Naive B cell (primary cell): Measurements from ENCODE around the gene HOXC10. TPM values are rescaled to one million over a fixed set of nuclear protein-coding genes. Genes with fewer than 3 reads are reported as not detected.

Source experiments
- ATAC-seq, 2 donors: fragments of 150-1000 bp; cut with Tn5 transposase; 2 replicates each; pipeline ENCODE4 v1.10.0; 2021; ENCODE audit warnings: low read depth in 2 of 2, mild to moderate bottlenecking in 2 of 2, moderate library complexity in 2 of 2
- DNase-seq: peaks from one replicate; pipeline ENCODE4 v3.0.0; 2022
- H3K27ac Mint-ChIP-seq, 6 donors: one replicate each; pipeline ENCODE4 v1.8.0; 2020 to 2022; ENCODE audit warnings: mild to moderate bottlenecking in 6 of 6, mixed read lengths in 6 of 6, moderate library complexity in 5 of 6, inconsistent platforms in 2 of 6
- H3K27me3 Mint-ChIP-seq, 3 donors: one replicate each; pipeline ENCODE4 v1.8.0; 2021 to 2022; ENCODE audit warnings: mixed read lengths in 3 of 3, mild to moderate bottlenecking in 1 of 3
- H3K36me3 Mint-ChIP-seq, 2 donors: one replicate each; pipeline ENCODE4 v1.8.0; 2020 to 2022; ENCODE audit warnings: mixed read lengths in 2 of 2, inconsistent platforms in 1 of 2, mild to moderate bottlenecking in 1 of 2
- H3K4me1 Mint-ChIP-seq, 3 donors: one replicate each; pipeline ENCODE4 v1.8.0; 2020 to 2022; ENCODE audit warnings: mixed read lengths in 3 of 3, inconsistent platforms in 1 of 3, mild to moderate bottlenecking in 1 of 3, moderate library complexity in 1 of 3
- H3K4me3 Mint-ChIP-seq, 8 donors: one replicate each; pipeline ENCODE4 v1.8.0; 2020 to 2022; ENCODE audit warnings: mild to moderate bottlenecking in 8 of 8, mixed read lengths in 8 of 8, moderate library complexity in 8 of 8, inconsistent platforms in 2 of 8
- H3K9me3 Mint-ChIP-seq, 7 donors: one replicate each; pipeline ENCODE4 v1.8.0; 2020 to 2022; ENCODE audit warnings: mixed read lengths in 7 of 7, mild to moderate bottlenecking in 5 of 7, inconsistent platforms in 2 of 7, moderate library complexity in 1 of 7
- polyA plus RNA-seq, 6 donors: library from polyadenylated mRNA; unstranded; fragments of 300-500 nt; fragmentation: Illumina TruSeq; gene quantifications; one replicate each; pipeline ENCODE4 v1.2.3, GENCODE V29; 2021; ENCODE audit warnings: low read depth in 6 of 6

The HOXC10 gene
- polyA plus RNA-seq, 6 donors from 2014 or later, result not detected

- H3K27me3 Mint-ChIP-seq, result peaks cover 74 to 90% (median 80%) of the 10 kb centered on the region in 3 donors
- peaks cover 10 to 21% (median 21%) of the 10 kb centered on the region in 3 donors for H3K4me1 Mint-ChIP-seq
- peaks cover 0 to 30% (median 10%) of the 10 kb centered on the region in 7 donors for H3K9me3 Mint-ChIP-seq
- peak overlapping the region in 2 of 8 donors; percentile 44 to 64 for H3K4me3 Mint-ChIP-seq
- no peak for DNase-seq
- peak overlapping the region in 1 of 6 donors; percentile 73 for H3K27ac Mint-ChIP-seq
- ATAC-seq, result no peak
- H3K36me3 Mint-ChIP-seq, result peaks cover 0 to 22% of the 10 kb centered on the region in 2 donors
Observed at GRCh38 chr12:53978477-53979356, 6.2 kb upstream of the HOXC10 start.

DNA sequence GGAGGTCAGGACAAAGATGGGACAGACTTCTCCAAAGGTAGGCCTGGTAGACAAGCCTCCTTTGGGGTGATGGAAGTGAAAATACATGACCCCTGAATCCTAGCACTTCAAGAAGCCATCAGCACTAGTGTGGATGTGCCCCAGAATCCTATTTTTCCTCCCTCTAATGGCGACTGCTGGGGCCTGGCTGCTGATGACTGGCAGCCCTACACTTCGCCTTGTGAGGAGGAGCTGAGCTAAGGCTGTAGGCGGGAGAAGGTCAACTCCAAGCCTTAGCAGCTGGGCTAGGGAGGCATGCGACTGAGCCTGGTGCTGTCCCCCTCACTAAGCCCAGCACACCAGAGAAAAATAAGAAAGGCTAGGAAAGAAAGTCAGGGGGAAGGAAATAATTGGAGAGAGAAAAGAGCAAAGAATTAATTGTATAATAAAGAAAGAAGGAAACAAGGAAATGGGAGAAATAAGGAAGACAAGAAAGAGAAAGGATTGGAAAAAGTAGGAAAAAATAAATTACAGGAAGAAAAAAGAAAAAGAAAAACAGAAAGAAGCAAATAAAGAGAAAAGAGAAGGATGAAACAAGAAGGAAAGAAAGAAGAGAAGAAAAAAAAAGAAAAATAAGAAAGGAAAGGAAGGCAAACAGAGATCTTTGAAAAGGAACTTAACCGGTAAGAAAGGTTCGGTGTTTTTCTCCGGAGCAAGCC is 4.7 kb upstream of the HOXC10 start:
- Mint-ChIP-seq H3K36me3 (peaks cover 0 to 27% of the 10 kb centered on the region in 2 donors), H3K4me3 (peak overlapping the region in 2 of 8 donors; percentile 65 to 68), H3K9me3 (peaks cover 0 to 30% (median 10%) of the 10 kb centered on the region in 7 donors), H3K27me3 (peaks cover 76 to 94% (median 80%) of the 10 kb centered on the region in 3 donors), H3K4me1 (peaks cover 13 to 25% (median 24%) of the 10 kb centered on the region in 3 donors), H3K27ac (peak overlapping the region in 4 of 6 donors; percentile 41 to 94 (median 45))
- ATAC-seq, result no peak
- DNase-seq, result no peak

DNA sequence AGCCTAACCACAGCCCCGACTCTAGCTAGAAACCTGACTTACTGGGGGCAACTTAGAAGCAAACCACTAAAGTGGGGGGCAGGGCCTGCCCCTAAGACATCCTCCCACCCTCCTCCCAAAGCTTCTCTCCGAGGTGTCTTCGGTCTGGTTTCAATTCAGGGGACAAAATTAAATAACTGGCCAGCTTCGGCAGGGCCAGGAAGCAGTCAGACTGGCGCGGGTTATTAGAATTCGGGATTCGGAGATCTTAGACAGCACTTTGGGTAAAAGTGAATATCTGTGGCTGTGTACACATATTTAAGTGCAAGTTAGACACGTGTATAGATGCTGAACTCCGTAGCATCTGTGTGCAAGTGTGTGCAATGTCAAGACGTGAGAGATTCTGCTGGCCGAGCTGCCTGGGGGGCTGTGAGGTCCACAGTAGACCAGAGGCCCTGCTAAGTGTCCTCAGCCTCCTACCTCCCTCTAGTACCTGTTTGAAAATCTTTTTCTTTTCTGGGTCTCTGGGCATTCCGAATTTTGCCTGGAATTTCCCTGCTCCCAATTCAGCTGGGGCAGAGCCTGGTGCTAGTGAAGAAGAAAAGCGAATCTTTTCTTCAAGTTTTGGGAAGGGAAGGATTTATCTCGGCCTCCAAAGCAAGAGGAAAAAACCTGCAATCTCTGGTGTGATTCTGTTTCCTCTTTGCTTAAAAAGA is 4.0 kb upstream of the HOXC10 start:
- no peak for ATAC-seq
- Mint-ChIP-seq H3K4me3 (peak overlapping the region in 2 of 8 donors; percentile 34 to 65), H3K27me3 (peaks cover 69 to 93% (median 80%) of the 10 kb centered on the region in 3 donors), H3K27ac (peak overlapping the region in 3 of 6 donors; percentile 10 to 94 (median 48)), H3K9me3 (peaks cover 0 to 27% (median 10%) of the 10 kb centered on the region in 7 donors), H3K36me3 (peaks cover 0 to 27% of the 10 kb centered on the region in 2 donors), H3K4me1 (peaks cover 10 to 24% (median 22%) of the 10 kb centered on the region in 3 donors)
- DNase-seq, result no peak

- Mint-ChIP-seq H3K4me1 (peaks cover 10 to 32% (median 22%) of the 10 kb centered on the region in 3 donors), H3K27ac (peak overlapping the region in 4 of 6 donors; percentile 38 to 92 (median 72)), H3K4me3 (peak overlapping the region in 4 of 8 donors; percentile 3 to 45 (median 10)), H3K36me3 (peaks cover 0 to 25% of the 10 kb centered on the region in 2 donors), H3K9me3 (peaks cover 0 to 25% (median 10%) of the 10 kb centered on the region in 7 donors), H3K27me3 (peaks cover 72 to 93% (median 85%) of the 10 kb centered on the region in 3 donors)
- ATAC-seq, result no peak
- no peak for DNase-seq
Observed at GRCh38 chr12:53981634-53982565, 3.0 kb upstream of the HOXC10 start.

GRCh38 chr12:53982648-53983567 is 2.0 kb upstream of the HOXC10 start:
- ATAC-seq (no peak), DNase-seq (no peak)
- peaks cover 73 to 93% (median 93%) of the 10 kb centered on the region in 3 donors for H3K27me3 Mint-ChIP-seq
- H3K9me3 Mint-ChIP-seq, result peaks cover 0 to 30% (median 10%) of the 10 kb centered on the region in 7 donors
- peaks cover 0 to 25% of the 10 kb centered on the region in 2 donors for H3K36me3 Mint-ChIP-seq
- peaks cover 10 to 32% (median 22%) of the 10 kb centered on the region in 3 donors for H3K4me1 Mint-ChIP-seq
- peak overlapping the region in 4 of 6 donors; percentile 28 to 96 (median 80) for H3K27ac Mint-ChIP-seq
- H3K4me3 Mint-ChIP-seq, result peak overlapping the region in 4 of 8 donors; percentile 18 to 68 (median 54)

- Mint-ChIP-seq H3K9me3 (peaks cover 0 to 32% (median 10%) of the 10 kb centered on the region in 7 donors), H3K36me3 (peaks cover 0 to 31% of the 10 kb centered on the region in 2 donors), H3K4me3 (peak overlapping the region in 3 of 8 donors; percentile 54 to 77 (median 68)), H3K27ac (peak overlapping the region in 3 of 6 donors; percentile 51 to 92 (median 92)), H3K4me1 (peaks cover 14 to 34% (median 27%) of the 10 kb centered on the region in 3 donors), H3K27me3 (peaks cover 73 to 93% (median 93%) of the 10 kb centered on the region in 3 donors)
- ATAC-seq (no peak), DNase-seq (no peak)
Observed at GRCh38 chr12:53983568-53983949, 1.4 kb upstream of the HOXC10 start.

- H3K36me3 Mint-ChIP-seq, result peaks cover 0 to 32% of the 10 kb centered on the region in 2 donors
- H3K27me3 Mint-ChIP-seq, result peaks cover 74 to 93% (median 93%) of the 10 kb centered on the region in 3 donors
- peaks cover 16 to 37% (median 32%) of the 10 kb centered on the region in 3 donors for H3K4me1 Mint-ChIP-seq
- ATAC-seq (no peak), DNase-seq (no peak)
- H3K9me3 Mint-ChIP-seq, result peaks cover 0 to 32% (median 10%) of the 10 kb centered on the region in 7 donors
- peak overlapping the region in 7 of 8 donors; percentile 15 to 77 (median 35) for H3K4me3 Mint-ChIP-seq
- peak overlapping the region in 3 of 6 donors; percentile 51 to 92 (median 92) for H3K27ac Mint-ChIP-seq
Observed at GRCh38 chr12:53983950-53984572, 885 bp upstream of the HOXC10 start.

GRCh38 chr12:53985692-53985993 is 697 bp downstream of the HOXC10 start:
- Mint-ChIP-seq H3K36me3 (peaks cover 0 to 26% of the 10 kb centered on the region in 2 donors), H3K4me1 (peaks cover 30 to 53% (median 44%) of the 10 kb centered on the region in 3 donors), H3K9me3 (peaks cover 0 to 37% (median 10%) of the 10 kb centered on the region in 7 donors), H3K27ac (peak overlapping the region in 4 of 6 donors; percentile 85 to 95 (median 92)), H3K27me3 (peaks cover 75 to 93% (median 93%) of the 10 kb centered on the region in 3 donors), H3K4me3 (peak overlapping the region; percentile 15 to 83 (median 52))
- ATAC-seq, result no peak
- DNase-seq, result no peak

DNA sequence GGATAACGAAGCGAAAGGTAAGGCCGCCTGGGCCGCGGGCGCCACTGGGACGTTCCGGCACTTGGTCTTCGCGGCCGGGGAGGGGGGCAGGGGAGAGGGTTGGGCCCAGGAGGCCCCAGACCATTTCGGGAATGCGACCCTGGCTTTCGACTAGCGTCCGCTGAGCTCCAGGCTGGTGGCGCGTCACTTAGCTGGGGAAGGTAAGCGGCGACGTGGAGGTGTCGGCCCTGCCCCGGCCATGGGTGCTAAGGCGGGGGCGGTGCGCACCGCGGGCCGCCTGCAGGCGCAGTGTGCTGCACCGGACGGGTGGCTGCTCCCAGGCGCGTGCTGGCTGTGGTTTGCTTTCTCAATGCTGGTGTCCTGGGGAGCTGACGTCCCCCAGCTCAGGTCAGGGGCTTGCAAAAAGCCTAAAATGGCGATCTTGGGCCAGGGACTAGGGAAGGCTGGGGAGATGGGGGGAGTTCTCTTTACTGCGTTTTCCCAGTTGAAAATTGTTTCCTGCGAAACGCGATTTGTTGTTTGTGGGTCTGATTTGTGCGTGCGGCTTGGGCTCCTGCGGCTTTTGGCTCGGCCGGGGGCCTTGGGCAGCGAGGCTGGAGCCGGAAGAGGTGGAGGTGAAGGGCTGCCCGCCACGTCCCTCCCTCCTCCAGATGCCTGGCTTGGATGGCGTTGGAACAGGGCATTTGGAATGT is 1.2 kb downstream of the HOXC10 start:
- H3K36me3 Mint-ChIP-seq, result peaks cover 0 to 26% of the 10 kb centered on the region in 2 donors
- H3K9me3 Mint-ChIP-seq, result peaks cover 0 to 37% (median 10%) of the 10 kb centered on the region in 7 donors
- ATAC-seq, result peak in 1 of 2 donors; percentile 28
- H3K4me1 Mint-ChIP-seq, result peaks cover 30 to 56% (median 42%) of the 10 kb centered on the region in 3 donors
- DNase-seq, result no peak
- peaks cover 74 to 93% (median 93%) of the 10 kb centered on the region in 3 donors for H3K27me3 Mint-ChIP-seq
- H3K27ac Mint-ChIP-seq, result peak overlapping the region in 5 of 6 donors; percentile 72 to 95 (median 85)
- H3K4me3 Mint-ChIP-seq, result peak overlapping the region in 7 of 8 donors; percentile 6 to 83 (median 53)
